Retinal pigment epithelial cell (primary cell): ENCODE measurements around the gene ZSCAN30.
A peak's percentile ranks its signal among the peaks of the same experiment; 100 is the strongest.
"Not testable (repeated sequence)": the region's sequence is repeated elsewhere in the genome, so short reads cannot be mapped to it uniquely, and the experiment has no call there.

Experiments used
- DNase-seq: peaks from one replicate; pipeline ENCODE4 v3.0.0-alpha.2; 2010; ENCODE audit warnings: low read depth
- H3K4me3 ChIP-seq: 2 replicates; pipeline ENCODE4 v1.5.1; 2011; ENCODE audit warnings: mild to moderate bottlenecking, low read length, control low read depth, moderate library complexity
- CTCF ChIP-seq: conservative IDR thresholded peaks from 2 replicates; pipeline ENCODE4 v1.5.1; 2011; ENCODE audit warnings: low read depth, low read length, control low read depth, inconsistent platforms

The ZSCAN30 gene

GRCh38 chr18:35215026-35215425 is 75.0 kb downstream of the ZSCAN30 start:
- TF ChIP-seq CTCF: no peak
- H3K4me3 ChIP-seq: no peak overlapping the region

DNA sequence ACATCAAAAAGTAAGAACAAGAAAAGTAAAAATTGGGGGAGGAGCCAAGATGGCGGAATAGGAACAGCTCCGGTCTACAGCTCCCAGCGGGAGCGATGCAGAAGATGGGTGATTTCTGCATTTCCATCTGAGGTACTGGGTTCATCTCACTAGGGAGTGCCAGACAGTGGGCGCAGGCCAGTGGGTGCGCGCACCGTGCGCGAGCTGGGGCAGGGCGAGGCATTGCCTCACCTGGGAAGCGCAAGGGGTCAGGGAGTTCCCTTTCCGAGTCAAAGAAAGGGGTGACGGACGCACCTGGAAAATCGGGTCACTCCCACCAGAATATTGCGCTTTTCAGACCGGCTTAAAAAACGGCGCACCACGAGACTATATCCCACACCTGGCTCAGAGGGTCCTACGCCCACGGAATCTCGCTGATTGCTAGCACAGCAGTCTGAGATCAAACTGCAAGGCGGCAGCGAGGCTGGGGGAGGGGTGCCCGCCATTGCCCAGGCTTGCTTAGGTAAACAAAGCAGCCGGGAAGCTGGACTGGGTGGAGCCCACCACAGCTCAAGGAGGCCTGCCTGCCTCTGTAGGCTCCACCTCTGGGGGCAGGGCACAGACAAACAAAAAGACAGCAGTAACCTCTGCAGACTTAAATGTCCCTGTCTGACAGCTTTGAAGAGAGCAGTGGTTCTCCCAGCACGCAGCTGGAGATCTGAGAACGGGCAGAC is 84.1 kb downstream of the ZSCAN30 start:
- not testable (repeated sequence) for H3K4me3 ChIP-seq, DNase-seq

More at GRCh38 chr18:35215026-35215425, 75.0 kb downstream of the ZSCAN30 start:
- no peak for DNase-seq

GRCh38 chr18:35205199-35205712 is 84.8 kb downstream of the ZSCAN30 start:
- TF ChIP-seq CTCF: no peak
- no peak overlapping the region for H3K4me3 ChIP-seq
- DNase-seq: no peak

- no peak for TF ChIP-seq CTCF
- no peak overlapping the region for H3K4me3 ChIP-seq
- peak; percentile 61 for DNase-seq
Observed at GRCh38 chr18:35203067-35203466, 87.0 kb downstream of the ZSCAN30 start.

- no peak for TF ChIP-seq CTCF
- no peak for DNase-seq
- no peak overlapping the region for H3K4me3 ChIP-seq
Observed at GRCh38 chr18:35201256-35201931, 88.6 kb downstream of the ZSCAN30 start.
